HK-2 (cell line): Measurements from ENCODE around the gene TOM1L2.

Source experiments
- DNase-seq: peaks from one replicate; pipeline ENCODE4 v3.0.0-alpha.2; 2018; ENCODE audit not compliant: unreplicated experiment

The TOM1L2 gene

DNA sequence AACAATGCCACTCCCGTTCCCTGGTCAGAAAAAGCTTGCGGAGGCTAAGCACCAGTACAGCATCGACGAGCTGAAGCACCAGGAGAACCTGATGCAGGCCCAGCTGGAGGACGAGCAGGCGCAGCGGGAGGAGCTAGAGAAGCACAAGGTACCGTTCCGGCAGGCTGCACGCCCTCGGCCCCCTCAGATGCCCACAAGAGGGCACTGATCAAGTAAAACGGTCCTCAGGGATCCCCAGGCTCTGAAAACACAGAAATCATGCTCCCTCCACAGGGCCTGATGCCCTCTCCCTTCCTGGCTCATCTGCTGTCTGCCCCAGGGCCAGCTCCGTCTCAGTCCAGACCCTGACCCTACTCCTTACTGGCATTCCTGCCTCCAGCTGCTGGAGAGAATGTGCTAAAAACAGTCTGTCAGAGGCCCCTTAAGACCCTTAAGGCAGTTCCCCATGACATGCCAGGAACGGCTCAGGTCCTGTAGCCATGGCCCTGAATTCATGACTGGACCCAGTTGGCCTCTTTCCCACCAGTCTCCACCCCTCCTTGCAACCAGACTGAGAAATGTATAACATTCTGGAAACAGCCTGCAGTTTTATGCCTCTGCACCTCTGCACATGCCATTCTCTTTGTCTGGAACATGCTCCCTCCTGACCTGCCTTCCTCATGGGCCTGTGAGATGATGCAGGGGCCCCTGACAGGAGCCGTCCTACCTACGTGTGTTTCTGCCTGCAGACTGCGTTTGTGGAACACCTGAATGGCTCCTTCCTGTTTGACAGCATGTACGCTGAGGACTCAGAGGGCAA lies 22.3 kb upstream of the TOM1L2 start:
- DNase-seq = no peak

DNA sequence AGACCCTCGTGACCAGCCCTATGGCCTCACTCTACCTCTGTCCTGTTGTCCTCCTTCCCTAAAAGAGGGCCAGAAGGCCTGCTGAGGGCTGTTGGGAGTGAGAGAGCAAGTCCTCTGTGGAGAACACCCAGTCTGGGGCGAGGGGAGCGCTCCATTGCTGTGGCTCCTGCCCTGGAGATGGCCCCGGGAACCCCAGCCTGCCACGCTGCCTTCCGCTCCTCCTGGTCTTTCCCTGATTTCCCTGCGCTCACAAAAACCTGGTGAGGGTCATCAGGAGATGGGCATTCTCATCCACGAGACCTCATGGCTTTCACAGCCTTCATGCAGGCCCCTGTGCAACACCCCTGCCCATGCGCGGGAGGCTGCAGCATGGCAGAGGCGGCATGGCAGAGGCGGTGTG lies 21.7 kb upstream of the TOM1L2 start:
- DNase-seq = no peak

DNA sequence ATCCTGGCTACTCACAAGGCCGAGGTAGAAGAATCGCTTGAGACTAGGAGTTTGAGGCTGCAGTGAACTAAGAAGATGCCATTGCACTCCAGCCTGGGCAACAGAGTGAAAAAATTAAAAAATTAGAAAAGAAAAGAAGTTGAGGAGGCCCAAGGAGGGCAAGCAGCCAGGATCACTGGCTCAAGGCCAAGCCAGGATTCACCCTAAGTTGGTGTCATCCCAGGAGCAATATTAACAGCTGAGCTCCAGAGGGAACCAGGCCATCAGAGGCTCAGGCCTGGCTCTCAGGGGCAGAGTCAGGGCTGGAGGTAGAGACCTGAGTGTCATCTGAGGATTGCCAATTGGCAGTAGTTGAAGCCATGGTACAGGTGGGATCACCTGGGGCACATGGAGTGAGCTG lies 21.2 kb upstream of the TOM1L2 start:
- DNase-seq = no peak

DNA sequence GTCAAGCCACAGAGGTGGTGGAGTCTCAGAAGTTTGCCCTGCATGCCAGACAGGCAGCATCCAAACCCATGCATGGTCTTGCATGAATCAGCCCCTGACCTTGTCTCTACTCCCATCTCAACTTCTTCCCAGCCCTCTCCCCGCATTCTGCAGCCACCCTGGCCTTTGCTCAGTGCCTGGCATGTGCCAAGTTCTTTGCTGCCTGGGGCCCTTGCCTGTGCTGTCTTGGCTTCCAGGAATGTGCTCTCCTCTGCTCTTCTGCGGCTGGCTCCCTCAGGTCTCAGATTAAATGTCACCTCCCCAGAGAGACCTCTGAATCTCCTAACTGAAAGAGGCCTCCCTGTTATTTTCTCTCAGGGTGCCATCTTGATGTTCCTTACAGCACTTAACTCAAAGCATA lies 18.1 kb upstream of the TOM1L2 start:
- no peak for DNase-seq

DNA sequence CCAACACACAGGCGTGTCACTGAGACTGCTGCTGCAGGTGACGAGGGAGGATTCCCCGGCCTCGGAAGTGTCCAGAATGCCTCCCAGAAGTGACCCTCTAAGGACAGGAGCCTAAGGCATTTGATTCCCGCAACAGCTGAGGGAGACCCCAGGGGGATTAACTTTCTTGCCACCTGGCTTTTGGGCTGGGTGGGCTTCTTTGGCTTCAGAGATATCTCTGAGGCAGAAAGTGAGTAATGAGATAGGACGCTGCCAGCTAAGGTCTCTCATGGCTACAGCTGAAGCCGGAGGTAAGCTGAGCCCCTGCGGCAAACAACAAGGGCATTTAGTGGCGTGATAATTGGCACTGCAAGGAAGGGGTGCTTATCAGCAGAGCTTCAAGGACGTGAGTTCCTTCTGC lies 17.4 kb upstream of the TOM1L2 start:
- DNase-seq = no peak

DNA sequence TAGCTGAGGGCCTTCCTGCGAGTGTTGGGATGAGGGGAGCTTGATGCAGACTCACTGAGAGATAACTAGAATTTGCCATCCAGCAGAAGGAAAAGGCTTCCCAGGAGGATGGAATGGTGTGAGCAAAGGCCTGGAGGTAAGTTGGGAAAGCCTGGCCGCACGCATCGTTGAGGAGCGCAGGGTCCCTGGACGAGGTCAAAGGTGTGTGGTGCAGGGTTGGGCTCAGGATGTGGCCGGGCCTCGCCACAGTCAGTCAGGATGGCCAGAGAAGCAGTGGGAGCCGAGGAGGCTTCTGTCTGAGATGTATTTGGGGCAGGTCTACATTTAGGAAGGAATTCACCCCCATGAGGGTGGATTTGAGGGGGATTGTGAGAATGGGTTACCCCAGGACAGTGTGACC lies 16.9 kb upstream of the TOM1L2 start:
- no peak for DNase-seq

DNA sequence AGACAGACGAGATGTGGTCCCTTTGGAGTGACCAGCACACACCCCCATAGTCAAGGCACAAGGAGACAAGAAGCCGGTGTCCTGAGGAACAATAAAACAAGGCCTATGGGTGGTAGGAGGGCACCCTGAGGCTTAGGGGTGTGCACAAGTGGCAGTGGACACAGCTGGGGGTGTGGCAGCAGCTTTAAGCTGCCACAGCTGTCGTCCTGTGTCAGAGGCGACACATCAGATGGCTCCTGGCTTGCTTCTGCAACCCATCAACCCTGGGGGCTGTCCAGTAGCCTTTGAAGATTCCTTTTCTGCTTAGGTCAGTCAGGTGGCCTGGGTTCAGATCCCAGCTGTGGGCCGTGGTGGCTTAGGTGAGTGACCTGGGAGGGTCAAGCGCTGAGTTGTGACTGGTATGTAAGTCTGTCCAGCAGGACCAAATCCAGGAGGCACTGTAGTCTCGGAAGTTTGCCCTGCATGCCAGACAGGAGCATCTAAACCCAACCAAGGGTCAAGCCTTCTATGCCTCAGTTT lies 16.3 kb upstream of the TOM1L2 start:
- no peak for DNase-seq

DNA sequence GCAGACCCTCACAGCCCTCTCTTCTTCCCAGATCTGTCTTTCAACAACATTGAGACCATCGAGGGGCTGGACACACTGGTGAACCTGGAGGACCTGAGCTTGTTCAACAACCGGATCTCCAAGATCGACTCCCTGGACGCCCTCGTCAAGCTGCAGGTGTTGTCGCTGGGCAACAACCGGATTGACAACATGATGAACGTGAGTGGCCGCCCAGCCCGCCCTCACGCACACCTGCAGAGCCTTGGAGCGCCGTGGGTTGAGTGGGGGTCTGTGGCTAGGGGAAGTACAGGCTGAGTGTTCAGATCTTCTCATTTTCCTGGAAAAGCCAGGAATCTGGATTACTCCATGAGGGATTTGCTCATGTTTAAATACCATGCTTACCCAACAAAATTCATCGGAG lies 15.7 kb upstream of the TOM1L2 start:
- no peak for DNase-seq

DNA sequence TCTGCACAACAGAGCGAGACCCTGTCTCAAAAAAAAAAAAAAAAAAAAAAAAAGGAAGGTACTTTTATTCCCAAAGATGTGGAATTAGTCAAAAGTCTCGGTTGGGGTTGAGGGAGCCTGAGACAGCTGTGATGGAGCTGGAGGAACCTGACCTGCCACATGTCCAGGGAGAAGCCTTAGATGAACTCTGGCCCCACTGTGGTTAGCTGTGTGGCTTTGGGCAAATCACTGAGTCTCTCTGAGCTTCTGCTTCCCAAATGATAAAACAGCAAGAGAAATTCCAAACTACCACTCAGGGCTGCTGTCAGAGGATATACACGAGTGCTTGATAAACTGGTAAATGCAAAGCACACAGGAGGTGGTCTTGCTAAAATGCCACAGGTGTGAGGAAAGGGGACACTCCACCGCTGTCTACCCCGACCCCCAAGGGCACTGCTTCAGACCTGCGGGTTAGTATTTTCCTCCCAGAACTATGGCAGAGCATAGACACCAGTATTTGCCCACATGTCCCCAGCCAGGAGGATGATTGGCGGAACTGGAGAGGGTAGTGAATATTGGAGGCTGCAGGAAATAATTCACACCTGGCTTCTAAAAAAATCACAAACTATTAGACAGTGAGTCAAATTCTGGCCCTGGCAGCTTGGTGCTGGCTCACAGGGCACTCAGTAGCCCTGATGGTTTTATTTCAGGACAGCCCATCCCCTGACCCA lies 15.1 kb upstream of the TOM1L2 start:
- DNase-seq = no peak

DNA sequence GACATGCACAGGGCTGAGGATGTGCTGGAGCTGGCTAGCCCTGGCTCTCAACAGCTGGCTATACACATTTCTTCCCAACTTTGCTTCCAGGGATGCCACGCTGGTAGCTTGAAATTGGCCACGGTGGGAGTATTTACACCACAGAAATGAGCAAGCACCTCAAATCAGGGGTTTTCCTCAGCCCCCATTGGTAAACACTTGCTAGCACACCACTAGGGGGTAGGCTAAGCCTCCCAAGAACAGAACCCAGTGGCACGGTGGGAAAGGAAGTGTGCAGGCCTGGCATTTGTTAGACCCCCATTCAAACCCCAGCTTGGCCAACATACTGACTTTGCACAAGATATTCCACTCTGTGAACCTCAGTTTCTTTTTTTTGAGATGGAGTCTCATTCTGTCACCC lies 13.4 kb upstream of the TOM1L2 start:
- no peak for DNase-seq

DNA sequence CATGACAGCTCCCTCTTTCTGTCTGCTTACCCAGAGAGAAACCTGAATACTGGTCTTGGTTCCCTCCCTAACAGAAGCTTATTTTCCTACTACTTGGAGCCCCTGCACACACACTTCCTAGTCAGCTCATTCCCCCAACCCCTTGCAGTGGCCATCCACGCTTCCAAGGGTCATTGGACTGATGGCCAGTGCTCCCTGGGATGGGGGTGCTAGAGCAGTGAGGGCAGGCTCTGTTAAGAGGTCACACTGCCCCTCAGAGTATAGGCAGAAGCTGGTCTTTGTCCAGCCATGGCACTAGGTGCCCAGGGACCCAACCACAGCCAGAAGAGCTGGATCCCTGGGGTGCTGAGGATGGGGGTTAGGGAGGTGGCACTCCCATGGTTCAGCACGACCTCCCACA lies 13.0 kb upstream of the TOM1L2 start:
- DNase-seq = no peak

DNA sequence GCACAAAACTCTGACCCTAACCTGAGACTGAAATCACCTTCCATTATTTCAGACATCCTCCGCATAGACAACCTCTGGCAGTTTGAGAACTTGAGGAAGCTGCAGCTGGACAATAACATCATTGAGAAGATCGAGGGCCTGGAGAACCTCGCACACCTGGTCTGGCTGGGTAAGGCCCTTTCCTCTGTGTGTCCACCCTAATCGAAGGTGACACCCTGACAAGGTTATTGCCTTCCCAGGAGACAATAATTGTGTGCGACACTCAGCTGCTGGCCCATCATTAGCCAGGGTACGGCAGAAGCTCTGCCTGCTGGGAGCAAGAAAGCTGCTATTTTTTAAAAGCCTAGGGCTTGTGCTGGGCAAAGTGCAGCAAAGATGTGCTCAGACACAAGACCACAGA lies 11.6 kb upstream of the TOM1L2 start:
- DNase-seq = no peak

DNA sequence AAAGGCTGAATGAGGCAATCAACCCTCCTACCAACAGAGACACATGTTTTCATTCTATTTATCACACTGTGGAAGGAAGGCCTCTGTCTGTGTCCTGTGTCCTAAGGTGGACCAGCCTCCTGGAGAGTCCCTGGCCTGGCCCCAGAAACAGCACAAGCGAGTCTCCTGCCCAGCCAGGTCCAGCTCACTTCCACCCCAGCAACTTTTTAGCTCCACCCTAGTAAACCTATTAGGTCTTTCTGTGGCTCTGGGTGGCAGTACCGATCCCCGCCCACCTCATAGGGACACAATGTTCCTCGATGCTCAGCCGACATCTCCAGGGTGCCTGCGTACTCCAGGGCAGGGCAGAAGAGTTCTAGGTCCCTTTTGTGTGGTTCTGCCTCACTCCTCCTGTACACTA lies 11.2 kb upstream of the TOM1L2 start:
- DNase-seq = no peak

DNA sequence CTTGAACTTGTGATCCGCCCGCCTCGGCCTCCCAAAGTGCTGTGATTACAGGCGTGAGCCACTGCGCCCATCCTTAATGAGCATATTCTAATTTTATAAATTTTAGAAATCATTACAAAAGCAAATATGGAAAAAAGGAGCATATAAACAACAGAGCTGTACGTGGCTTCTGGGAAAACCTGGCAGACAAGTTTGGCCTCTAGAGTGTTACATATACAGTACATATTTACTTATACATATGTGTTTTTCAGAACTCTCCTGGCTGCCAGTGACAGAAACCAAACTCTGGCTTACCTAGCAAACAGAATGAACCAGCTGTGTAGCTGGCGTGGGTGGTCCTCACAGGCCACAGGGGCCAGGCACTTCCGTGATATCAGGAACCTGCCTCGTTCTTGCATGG lies 10.6 kb upstream of the TOM1L2 start:
- DNase-seq = no peak

DNA sequence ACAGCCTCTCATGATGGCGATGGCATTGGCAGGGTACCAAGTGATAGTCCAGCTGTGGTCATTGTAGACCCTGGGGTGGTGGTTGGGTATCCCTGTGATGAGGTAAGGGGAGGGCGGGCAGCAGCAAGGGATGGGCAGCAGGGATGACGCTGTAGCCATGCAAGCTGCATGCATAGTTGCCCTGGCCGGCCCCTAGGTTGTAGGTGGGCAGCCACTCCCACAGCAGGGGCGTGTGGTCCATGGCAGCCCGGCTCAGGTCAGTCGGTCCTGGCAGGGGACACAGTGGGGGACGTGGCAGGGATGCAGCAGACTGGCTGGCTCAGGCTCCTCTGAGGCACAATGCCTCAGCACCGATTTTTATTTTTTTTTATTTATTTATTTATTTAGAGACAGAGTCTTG lies 9.1 kb upstream of the TOM1L2 start:
- no peak for DNase-seq

DNA sequence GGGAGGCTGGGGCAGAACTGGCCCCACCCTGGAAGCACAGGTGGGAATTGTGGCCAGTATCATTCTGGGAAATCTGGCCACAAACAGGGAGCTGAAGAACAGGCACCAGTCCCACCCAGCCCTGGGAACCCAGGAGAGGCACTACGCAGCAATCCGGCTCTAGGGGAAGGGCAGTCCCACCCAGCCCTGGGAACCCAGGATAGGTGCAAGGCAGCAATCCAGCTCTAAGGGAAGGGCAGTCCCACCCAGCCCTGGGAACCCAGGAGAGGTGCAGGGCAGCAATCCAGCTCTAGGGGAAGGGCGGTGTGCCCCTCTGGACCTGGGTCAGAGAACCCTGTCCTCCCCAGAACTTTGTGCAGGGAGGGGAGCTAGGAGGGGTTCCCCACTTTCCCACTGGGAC lies 7.6 kb upstream of the TOM1L2 start:
- DNase-seq = no peak

DNA sequence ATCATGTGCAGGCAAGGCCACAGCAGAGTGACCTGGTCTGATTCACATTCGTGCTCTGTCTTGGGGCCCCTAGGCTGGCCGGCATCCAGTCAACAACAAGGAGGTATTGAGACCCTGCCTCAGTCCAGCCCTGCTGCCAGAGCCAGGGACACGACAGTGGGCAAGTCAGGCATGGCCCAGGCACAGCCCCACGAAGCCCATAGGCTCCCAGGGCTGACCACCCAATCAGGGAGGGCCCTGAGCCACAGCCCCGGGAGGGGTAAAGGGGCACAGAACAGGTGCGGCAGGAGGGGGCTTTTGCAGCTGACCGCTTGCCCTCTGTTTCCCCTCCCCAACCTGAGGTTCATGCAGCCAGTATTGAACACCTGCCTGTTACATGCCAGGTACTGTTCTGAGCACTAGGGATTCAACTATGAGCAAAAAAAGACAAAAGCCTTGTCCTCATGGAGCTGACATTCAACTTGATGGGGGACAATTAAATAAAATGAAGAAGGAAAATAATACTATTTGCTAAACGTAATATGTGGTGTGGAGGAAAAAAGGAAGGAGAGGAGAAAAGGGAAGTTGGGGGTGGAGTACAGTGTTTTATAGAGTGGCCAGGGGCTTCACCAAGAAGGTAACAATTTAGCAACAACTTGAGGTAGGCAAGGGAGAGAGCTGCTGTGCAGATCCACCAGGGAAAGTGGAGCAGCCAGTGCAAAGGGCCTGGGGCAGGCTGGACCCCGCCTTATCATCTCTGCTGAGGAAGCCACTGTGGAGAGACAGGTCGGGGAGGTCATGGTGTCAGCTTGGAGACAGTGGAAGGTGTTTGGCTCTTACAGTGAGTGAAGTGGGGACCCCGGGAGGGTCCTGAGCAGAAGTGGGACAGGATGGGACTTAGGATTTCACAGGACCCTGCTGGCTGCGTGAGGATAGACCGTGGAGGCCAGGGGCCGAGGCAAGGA lies 6.6 kb upstream of the TOM1L2 start:
- DNase-seq = no peak

DNA sequence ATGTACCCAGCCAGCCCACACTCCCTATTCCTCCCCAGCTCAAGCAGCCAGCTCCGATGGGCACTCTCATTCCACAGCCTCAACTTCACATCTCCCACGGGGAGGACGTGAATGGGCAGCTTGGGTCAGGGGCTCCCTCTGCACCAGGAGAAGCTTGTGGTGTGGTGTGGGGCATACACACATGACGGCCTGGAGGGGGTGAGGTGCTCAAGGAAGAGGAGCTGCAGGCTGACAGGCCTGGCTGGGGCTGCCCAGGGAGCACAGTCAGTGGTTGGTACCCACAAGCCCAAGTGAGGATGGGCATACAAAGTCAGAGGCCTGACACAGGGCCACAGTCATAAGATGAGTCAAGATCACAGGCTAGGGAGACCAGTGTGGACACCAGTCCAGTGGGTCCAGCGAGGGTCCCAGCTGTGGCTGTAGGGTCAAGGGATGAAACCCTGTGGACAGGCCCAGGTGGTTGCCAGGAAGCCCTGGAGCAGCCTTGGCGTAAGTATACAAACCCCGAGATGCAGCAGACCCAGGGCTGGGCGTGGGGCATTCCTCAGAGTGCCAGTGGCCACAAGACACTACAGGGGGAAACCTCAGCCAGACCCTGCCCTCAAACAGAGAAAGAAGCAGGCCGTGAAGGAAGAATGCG lies 4.9 kb upstream of the TOM1L2 start:
- no peak for DNase-seq

DNA sequence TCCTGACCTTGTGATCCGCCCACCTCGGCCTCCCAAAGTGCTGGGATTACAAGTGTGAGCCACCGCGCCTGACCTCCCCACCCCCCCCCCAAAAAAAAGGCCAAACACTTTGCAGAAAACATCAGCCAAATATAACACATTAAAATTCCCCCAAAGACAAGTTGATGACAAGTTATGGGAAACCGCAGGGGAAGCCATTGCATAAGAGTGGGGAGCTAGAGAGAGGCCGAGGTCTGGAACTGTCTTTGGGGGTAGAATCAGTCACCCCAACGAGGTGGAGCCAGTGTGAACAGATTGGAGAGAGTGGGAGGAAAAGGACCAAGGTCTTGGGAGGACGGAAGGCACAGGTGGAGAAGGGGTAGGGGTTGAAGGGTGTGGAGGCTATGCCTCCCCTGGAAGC lies 3.2 kb upstream of the TOM1L2 start:
- DNase-seq = no peak

DNA sequence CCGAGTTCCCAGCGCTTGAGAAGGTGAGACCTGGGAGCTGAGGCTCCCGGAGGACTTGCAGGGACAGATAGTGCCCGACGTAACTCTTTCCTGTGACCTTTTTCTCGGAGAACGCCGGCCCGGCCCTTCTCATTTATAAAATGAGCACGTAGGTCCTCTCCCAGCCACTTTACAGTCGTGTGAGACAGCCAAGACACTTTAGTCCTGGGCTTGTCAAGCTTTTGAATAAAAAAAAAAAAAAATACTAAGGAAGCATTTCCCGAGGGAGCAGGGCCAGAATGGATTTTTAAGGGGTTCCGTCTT lies 703 bp upstream of the TOM1L2 start:
- DNase-seq = no peak

DNA sequence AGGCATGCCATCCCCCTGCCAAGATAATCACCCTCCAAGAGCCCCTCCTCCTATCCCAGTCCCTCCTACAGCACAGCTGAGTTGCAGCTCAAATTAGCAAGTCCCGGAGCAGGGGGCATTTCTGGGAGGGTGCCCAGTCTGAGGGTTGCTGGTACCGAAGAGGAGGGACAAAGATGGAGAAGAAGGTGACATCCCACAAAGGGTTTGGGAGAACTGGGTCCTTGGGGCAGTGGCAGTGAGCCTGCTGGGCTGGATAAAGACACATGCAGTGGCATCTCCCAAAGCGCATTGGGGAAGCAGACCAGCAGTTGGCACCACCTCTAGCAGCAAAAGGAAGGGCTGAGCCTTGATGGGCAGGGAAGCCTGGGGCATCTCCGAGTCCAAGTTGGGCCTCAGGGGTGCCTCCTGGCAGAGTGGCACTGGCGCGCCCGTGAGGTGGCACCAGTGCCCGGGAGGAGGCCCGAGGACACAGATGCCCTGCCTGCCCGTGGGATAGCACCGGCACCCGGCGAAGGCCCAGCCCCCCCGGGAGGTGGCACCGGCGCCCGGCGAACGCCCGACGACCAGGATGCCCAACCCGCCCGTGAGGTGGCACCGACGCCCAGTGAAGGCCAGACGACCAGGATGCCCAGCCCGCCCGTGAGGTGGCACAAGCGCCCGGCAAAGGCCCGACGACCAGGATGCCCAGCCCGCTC lies 622 bp downstream of the TOM1L2 start:
- no peak for DNase-seq
